HTERT RPE-1 (cell line): ENCODE data around the gene ZNF493.

Source experiments
- in situ Hi-C: fragments of 300-500 bp; cut with MboI; formaldehyde crosslinking; loops from 4 replicates; pipeline ENCODE4 v1.14.3; 2020; ENCODE audit warnings: low sequenced_read_pairs

ZNF493 gene

DNA sequence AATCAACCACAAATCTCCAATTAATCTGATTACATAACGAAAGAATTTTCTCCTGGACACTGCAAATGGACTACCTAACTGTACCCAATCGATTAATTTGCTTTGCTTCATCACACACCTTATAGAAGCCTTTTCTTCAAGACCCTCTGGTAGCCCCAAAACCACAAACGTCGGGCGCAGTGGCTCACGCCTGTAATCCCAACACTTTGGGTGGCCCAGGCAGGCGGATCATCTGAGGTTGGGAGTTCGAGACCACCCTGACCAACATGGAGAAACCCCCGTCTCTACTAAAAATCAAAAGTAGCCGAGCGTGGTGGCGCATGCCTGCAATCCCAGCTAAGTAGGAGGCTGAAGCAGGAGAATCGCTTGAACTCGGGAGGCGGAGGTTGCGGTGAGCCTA is 65.6 kb downstream of the ZNF493 start:
- in situ Hi-C loops: no loop called here

DNA sequence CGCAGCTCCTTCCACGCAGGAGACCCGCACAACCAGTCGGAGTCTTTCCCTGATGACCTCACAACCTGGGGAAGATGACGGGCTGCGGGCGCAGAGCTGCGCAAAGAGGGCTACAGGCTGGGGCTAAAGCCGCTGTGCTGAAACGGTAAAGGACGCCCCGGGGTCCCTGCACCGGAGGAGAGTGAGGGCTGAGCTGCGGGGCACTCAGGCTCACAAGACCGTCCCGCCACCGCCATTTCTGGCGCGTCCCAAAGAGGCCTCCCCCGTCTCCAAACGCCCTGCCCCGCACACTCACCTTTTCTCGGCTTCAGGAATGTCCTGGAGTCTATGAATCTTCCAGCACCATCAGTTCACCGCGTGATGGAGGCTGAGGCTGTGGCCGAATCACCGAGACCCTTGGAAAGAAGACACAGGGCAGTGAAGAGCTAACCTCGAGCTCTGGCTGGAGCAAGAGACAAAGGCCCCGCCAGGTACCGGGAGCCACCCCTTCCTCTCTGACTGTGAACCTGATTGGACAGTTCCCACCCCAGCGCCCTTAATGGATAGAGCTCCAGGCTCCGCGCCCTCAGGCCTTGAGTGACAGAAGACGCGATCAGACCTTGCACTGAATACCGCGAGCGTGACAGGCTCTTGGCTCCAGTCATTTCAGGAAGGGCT is 66.6 kb downstream of the ZNF493 start:
- in situ Hi-C loops: no loop called here

DNA sequence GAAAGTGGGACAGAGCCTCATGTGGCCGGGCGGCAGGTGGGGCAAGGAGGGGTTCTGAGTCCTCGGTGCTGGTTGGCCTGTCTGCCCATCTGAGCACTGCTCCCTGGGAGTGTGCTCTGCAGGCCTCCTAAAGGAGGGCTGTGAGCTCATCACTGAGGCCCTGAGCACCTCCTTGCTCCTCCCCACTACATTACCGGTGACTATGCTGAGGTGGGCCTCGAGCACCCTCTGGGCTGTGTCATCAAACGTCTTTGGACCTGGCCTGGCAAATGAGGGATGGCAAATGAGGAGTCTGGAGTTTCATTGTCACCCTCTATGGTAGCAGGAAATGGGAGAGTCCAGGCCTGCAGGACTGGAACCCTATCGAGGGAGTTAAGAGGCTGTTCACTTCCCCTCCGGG is 69.7 kb downstream of the ZNF493 start:
- in situ Hi-C loops: no loop called here

- in situ Hi-C loops: no loop called here
These were observed 71.9 kb downstream of the ZNF493 start for GRCh38 chr19:21468791-21469190.

GRCh38 chr19:21472507-21472906 is 75.6 kb downstream of the ZNF493 start:
- in situ Hi-C loops: no loop called here

- in situ Hi-C loops: no loop called here
These were observed 77.8 kb downstream of the ZNF493 start for GRCh38 chr19:21474671-21475181.
